Measurements from ENCODE around the gene KIAA1958. TPM values are rescaled to one million over a fixed set of nuclear protein-coding genes. Genes with fewer than 3 reads are reported as not detected.

The KIAA1958 gene
- total and polyA plus RNA-seq, 7 donors = 0.60 to 8.0 (median 4.3) TPM

DNA sequence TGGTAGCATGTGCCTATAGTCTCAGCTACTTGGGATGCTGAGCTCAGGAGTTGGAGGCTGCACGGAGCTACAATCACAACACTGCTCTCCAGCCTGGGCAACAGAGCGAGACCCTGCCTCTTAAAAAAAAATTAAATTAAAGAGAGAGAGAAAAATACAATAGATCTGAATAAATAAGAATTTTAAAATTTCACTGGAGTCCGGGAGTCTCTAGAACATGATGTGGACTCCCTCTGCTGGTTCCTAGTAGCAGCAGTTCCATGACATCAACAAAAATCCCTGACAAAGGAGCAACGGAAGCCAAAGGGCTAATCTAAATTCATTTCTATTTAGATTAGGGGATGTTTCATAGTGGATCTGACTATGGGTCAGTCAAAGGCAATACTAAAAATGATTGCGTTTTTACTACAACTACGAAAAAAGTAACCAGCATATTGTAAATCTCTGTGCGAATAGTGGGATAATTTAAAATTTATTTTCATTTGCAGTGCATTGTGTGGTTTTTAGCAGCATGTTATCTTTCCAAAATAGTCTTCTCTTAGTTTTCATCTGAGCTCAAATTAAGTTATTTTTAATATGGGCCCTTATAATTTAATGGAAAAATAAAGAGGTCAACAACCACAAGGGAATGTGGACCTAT lies 224.5 kb downstream of the KIAA1958 start:
- TF ChIP-seq, protein P1, sequence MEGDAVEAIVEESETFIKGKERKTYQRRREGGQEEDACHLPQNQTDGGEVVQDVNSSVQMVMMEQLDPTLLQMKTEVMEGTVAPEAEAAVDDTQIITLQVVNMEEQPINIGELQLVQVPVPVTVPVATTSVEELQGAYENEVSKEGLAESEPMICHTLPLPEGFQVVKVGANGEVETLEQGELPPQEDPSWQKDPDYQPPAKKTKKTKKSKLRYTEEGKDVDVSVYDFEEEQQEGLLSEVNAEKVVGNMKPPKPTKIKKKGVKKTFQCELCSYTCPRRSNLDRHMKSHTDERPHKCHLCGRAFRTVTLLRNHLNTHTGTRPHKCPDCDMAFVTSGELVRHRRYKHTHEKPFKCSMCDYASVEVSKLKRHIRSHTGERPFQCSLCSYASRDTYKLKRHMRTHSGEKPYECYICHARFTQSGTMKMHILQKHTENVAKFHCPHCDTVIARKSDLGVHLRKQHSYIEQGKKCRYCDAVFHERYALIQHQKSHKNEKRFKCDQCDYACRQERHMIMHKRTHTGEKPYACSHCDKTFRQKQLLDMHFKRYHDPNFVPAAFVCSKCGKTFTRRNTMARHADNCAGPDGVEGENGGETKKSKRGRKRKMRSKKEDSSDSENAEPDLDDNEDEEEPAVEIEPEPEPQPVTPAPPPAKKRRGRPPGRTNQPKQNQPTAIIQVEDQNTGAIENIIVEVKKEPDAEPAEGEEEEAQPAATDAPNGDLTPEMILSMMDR (IDR thresholded peaks at IDR 0.05) = peak in 1 of 4 experiments; percentile 24
- TF ChIP-seq POLR2A (IDR thresholded peaks at IDR 0.05) (no peak), POLR2AphosphoS5 (IDR thresholded peaks at IDR 0.05) (no peak), EP300 (IDR thresholded peaks at IDR 0.05) (no peak)
- H3K4me3 ChIP-seq = no peak overlapping the region
- H3K4me1 ChIP-seq = no peaks in the 10 kb centered on the region
- H3K27ac ChIP-seq = no peak overlapping the region
- intact Hi-C loops (cut with DNase I) = loop anchor here (10.0 kb wide), 1 partner anchor 114 kb away; no protein-coding TSS in a partner anchor
- DNase-seq = no peak
- H3K9me3 ChIP-seq = no peaks in the 10 kb centered on the region
- 76 to 83% methylated on average over 7 of the region's 7 CpGs for WGBS, 2 donors
- H3K27me3 ChIP-seq = no peaks in the 10 kb centered on the region
- peaks cover 0 to 5% (median 0%) of the 10 kb centered on the region in 4 donors for H3K36me3 ChIP-seq

DNA sequence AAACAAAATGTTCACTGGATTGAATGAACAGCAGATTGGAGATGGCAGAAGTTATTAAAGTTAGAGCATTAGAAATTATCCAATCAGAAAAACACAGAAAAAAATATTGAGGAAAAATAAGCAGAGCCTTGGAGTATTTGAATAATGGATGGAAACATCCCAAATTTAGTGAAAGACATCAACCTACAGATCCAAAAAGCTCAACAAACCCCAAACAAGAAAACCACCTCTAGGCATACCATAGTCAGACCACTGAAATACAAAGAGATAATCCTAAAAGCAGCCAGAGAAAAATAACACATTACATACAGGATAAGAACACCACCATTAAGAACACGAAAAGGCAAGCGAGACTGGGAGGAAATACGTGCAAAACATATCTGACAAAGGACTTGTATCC lies 226.1 kb downstream of the KIAA1958 start:
- intact Hi-C loops (cut with DNase I) = loop anchor here (10.0 kb wide), 1 partner anchor 112 kb away; no protein-coding TSS in a partner anchor
- no peak for DNase-seq
- no peaks in the 10 kb centered on the region for H3K27me3 ChIP-seq
- peaks cover 0 to 5% (median 0%) of the 10 kb centered on the region in 4 donors for H3K36me3 ChIP-seq
- H3K9me3 ChIP-seq = no peaks in the 10 kb centered on the region
- 97 to 98% methylated on average over 3 of the region's 3 CpGs for WGBS, 2 donors
- no peak overlapping the region for H3K4me3 ChIP-seq
- peaks cover 0 to 8% (median 7%) of the 10 kb centered on the region in 4 donors for H3K4me1 ChIP-seq
- H3K27ac ChIP-seq = no peak overlapping the region
- TF ChIP-seq POLR2AphosphoS5 (IDR thresholded peaks at IDR 0.05) (no peak), EP300 (IDR thresholded peaks at IDR 0.05) (no peak), POLR2A (IDR thresholded peaks at IDR 0.05) (no peak)
- TF ChIP-seq, protein P1 (IDR thresholded peaks at IDR 0.05) = no peak

DNA sequence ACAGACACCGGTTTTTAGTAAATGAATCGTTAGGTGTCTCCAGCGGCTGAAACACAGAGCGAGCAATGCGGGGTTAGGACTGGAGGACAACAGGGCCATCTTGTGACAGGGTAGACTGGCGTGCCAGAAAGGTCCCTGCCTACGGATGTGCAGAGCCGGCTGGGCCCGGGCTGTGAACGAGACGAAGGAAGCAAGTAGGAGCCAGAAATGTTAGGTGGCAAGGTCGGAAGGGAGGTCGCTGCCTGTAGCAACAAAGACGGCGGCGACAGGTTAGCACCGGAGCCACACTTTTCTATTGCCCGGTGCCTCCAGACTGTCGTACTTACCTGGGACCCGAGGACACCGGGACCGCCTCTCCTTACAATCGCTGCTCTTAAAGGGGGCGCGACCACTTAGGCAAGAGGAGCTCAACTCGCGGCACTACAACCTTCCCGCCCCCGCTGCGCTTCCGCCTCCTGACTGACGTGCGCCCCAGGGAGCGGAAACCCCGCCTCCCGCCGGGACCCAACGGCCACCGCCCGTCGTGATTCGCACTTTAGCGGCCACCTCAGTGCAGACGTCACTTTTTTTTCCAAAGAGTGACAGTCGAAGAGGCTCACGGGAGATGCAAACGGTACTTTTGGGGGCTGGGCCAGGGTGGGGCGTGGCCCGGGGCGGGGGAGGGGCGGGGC lies 231.2 kb downstream of the KIAA1958 start, which contains the start of gene INIP:
Gene INIP, minus strand, starts transcription at position 457 of the 671 bp plus-strand sequence. CDS start 1,632 bp downstream, outside the sequence.
- Histone ChIP-seq H3K27me3 (no peaks in the 10 kb centered on the region), H3K4me1 (peaks cover 0 to 8% (median 7%) of the 10 kb centered on the region in 4 donors), H3K9me3 (no peaks in the 10 kb centered on the region), H3K4me3 (peak within 1 kb of the TSS; percentile 60 to 89 (median 73)), H3K27ac (peak within 1 kb of the TSS; percentile 87 to 93 (median 88)), H3K36me3 (peaks cover 0 to 5% (median 0%) of the 10 kb centered on the region in 4 donors)
- intact Hi-C loops (cut with DNase I) = loop anchor here (1.0 to 10.0 kb wide), 5 partner anchors 33 to 335 kb away; partner anchors contain the start of genes HSDL2, KIAA1958 and SNX30
- WGBS, 2 donors = 0 to 1% methylated on average over 51 of the region's 51 CpGs
- DNase-seq = peak; percentile 97
- peak; percentile 84 to 90 (median 87) for TF ChIP-seq POLR2AphosphoS5 (IDR thresholded peaks at IDR 0.05)
- TF ChIP-seq, protein P1 (IDR thresholded peaks at IDR 0.05) = no peak
- peak; percentile 45 to 82 for TF ChIP-seq POLR2A (IDR thresholded peaks at IDR 0.05)
- TF ChIP-seq EP300 (IDR thresholded peaks at IDR 0.05) = peak in 1 of 4 donors; percentile 27

Other genes with a start within 250 kb of the KIAA1958 start
- 10 to 100 TPM; 19.4 to 24.6 (median 22.0) TPM for gene PTBP3, start 153.2 kb upstream of the KIAA1958 start, total RNA-seq
- gene PTBP3, start 153.2 kb upstream of the KIAA1958 start, polyA plus RNA-seq = 10 to 100 TPM; 24.0 to 42.5 (median 37.2) TPM
- gene HSDL2, start 106.7 kb upstream of the KIAA1958 start, total RNA-seq = 10 to 100 TPM; 35.5 to 53.5 (median 40.6) TPM
- gene HSDL2, start 106.7 kb upstream of the KIAA1958 start, polyA plus RNA-seq = 10 to 100 TPM; 24.6 to 48.6 (median 28.9) TPM
- gene INIP, start 231.3 kb downstream of the KIAA1958 start, total RNA-seq = 10 to 100 TPM; 10.0 to 16.8 (median 12.3) TPM
- gene INIP, start 231.3 kb downstream of the KIAA1958 start, polyA plus RNA-seq = 10 to 100 TPM; 12.6 to 28.4 (median 19.6) TPM

Data from sigmoid colon (tissue), 7 donors.